H1 (cell line): ENCODE data around the gene TLL1. TPM values are rescaled to one million over a fixed set of nuclear protein-coding genes. Genes with fewer than 3 reads are reported as not detected.

Experiments used
- KDM1A ChIP-seq: fragments of 200-600, 300-600 bp; sonication (generic); IDR thresholded peaks from 2 replicates; pipeline ENCODE4 v1.7.1; 2016; ENCODE audit warnings: mild to moderate bottlenecking, low read length, borderline replicate concordance
- polyA plus RNA-seq, 7 experiments: library from polyadenylated mRNA; depleted of rRNA in 3 of 7; stranded (reverse) in 5 of 7; unstranded in 2 of 7; fragments of >200 nt in 5 of 7; fragments of 200-250 nt in 2 of 7; gene quantifications; 1 replicate in 5 of 7; 2 replicates in 1 of 7; 4 replicates in 1 of 7; pipeline versions ENCODE4 v1.2.1 to v1.2.3, GENCODE V29; 2011 to 2013; ENCODE audit warnings: missing spikeins in 2 of 7, mixed read lengths in 2 of 7
- total RNA-seq: library from RNA; stranded (reverse); fragmentation: NEBNext Ultra II Directional; extraction: Animal tissue kit (Norgen Biotek cat#: 25700); gene quantifications from 2 replicates; pipeline ENCODE4 v1.2.1, GENCODE V29; 2021

TLL1 gene
- total and polyA plus RNA-seq, 2 of the 8 experiments (the other 6 are each of a cell fraction or from before 2014, with no cell fraction given), result 0.18 to 1.1 TPM

DNA sequence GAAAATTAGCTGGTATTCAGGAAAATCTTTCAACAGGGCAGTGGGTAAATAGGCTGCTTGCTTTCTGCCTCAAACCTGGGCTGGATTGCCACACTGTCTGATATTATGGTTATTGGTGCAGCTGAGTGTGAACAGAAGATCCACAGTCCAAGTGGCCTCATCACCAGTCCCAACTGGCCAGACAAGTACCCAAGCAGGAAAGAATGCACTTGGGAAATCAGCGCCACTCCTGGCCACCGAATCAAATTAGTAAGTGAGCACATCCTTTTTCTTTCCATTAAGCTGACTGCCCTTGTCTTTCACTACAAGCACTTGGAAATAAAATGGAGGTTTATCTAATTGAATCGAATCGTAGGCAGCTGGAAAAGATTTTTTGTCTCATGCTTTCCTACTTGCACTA lies 204.7 kb downstream of the TLL1 start (continued):
- TF ChIP-seq KDM1A, result no peak
